Purkinje cell (primary cell): ENCODE data around the gene APPL2. TPM values are rescaled to one million over a fixed set of nuclear protein-coding genes. Genes with fewer than 3 reads are reported as not detected.

ENCODE experiments used
- polyA plus RNA-seq: library from polyadenylated mRNA; unstranded; fragments of >200 nt; fragmentation: Nextera tagmentation; gene quantifications from 2 replicates; pipeline ENCODE4 v1.2.1, GENCODE V29; 2014

Gene APPL2, protein sequence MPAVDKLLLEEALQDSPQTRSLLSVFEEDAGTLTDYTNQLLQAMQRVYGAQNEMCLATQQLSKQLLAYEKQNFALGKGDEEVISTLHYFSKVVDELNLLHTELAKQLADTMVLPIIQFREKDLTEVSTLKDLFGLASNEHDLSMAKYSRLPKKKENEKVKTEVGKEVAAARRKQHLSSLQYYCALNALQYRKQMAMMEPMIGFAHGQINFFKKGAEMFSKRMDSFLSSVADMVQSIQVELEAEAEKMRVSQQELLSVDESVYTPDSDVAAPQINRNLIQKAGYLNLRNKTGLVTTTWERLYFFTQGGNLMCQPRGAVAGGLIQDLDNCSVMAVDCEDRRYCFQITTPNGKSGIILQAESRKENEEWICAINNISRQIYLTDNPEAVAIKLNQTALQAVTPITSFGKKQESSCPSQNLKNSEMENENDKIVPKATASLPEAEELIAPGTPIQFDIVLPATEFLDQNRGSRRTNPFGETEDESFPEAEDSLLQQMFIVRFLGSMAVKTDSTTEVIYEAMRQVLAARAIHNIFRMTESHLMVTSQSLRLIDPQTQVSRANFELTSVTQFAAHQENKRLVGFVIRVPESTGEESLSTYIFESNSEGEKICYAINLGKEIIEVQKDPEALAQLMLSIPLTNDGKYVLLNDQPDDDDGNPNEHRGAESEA
- polyA plus RNA-seq, result 73.9 and 93.8 TPM in 2 replicates

DNA sequence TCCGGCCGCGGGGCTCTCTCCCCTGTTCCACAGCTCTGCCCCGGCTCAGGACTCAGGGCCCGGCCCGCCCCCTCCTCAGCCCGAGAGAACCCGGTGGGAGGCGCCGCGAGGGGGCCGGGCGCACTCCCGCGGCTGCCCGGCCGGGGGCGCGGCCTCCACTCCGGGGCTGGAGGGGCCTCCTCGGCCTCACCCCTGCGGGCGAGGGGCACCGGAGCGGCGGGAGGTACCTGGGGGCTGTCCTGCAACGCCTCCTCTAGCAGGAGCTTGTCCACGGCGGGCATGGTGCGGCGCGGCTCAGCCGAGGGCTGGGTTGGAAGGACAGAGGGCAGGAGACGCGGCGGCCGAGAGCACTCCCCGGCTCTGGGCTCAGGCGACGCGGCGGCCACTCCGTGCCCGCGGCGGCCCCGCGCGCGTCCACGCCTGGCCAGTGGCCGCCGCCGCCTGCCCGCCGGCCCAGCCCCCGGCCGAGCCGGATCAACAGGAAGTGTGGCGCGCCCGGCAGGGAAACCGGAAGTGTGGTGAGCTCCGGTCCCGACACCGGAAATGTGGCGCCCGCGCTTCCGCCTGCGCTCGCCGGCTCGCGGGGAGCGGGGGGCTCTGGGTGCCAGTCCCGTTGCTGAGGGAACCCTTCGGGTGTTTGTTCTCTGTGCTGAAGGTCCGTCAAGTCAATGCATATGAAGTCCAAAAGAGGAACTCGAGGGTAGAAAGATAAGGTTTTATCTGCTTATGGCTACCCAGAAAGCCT lies at the start of gene APPL2:
Gene APPL2, minus strand, starts transcription at position 443 of the 745 bp plus-strand sequence. Its CDS starts 162 bp downstream, at position 281.

Other genes with a start within 250 kb of the APPL2 start
- gene NOPCHAP1, start 249.9 kb downstream of the APPL2 start, polyA plus RNA-seq, result 34.4 and 42.0 TPM in 2 replicates
- gene ALDH1L2, start 151.7 kb downstream of the APPL2 start, polyA plus RNA-seq, result 2.3 and 7.7 TPM in 2 replicates
- gene WASHC4, start 128.4 kb downstream of the APPL2 start, polyA plus RNA-seq, result 28.6 and 36.4 TPM in 2 replicates
- gene C12orf75, start 94.5 kb upstream of the APPL2 start, polyA plus RNA-seq, result 502 and 568 TPM in 2 replicates